ENCODE data around the gene CLEC11A. TPM values are rescaled to one million over a fixed set of nuclear protein-coding genes. Genes with fewer than 3 reads are reported as not detected.

CLEC11A gene
- total and polyA plus RNA-seq, 10 of the 15 experiments (the other 5 are each of a cell fraction or from before 2014, with no cell fraction given): not detected

DNA sequence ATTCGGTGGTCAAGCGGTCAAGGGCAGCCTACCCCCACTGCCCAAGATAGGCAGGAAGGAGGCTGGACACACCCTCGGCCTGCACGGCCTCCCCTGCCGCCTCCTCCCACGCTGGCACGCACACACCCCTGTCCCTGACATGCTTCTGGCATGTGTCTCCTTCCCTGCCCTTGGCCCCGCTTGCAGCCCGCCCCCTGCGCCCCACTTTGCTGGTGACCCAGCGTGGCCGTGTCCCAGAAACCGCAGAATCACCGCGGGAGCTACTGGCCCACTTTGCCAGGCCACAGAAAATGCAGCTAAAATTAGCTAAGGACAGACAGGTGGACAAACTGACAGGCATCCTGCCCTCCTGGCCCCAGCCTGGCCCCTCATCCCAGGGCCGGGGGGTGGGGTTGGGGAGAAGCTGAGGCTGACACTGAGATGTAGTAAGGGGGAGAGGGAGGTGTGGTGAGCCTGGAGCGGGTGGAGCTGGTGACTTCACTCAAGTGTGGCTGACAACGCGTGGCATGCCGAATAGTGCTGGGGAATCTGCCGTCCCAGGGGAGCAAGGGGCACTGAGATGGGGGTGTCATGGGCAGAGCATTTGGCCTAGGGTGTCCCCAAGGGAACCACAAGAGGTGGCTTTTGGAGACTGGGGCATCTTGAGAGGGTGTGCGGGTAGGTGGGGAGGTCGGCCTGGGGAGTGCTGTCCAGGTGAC is 6.0 kb upstream of the CLEC11A start (continued):
- TF ChIP-seq, protein P1, sequence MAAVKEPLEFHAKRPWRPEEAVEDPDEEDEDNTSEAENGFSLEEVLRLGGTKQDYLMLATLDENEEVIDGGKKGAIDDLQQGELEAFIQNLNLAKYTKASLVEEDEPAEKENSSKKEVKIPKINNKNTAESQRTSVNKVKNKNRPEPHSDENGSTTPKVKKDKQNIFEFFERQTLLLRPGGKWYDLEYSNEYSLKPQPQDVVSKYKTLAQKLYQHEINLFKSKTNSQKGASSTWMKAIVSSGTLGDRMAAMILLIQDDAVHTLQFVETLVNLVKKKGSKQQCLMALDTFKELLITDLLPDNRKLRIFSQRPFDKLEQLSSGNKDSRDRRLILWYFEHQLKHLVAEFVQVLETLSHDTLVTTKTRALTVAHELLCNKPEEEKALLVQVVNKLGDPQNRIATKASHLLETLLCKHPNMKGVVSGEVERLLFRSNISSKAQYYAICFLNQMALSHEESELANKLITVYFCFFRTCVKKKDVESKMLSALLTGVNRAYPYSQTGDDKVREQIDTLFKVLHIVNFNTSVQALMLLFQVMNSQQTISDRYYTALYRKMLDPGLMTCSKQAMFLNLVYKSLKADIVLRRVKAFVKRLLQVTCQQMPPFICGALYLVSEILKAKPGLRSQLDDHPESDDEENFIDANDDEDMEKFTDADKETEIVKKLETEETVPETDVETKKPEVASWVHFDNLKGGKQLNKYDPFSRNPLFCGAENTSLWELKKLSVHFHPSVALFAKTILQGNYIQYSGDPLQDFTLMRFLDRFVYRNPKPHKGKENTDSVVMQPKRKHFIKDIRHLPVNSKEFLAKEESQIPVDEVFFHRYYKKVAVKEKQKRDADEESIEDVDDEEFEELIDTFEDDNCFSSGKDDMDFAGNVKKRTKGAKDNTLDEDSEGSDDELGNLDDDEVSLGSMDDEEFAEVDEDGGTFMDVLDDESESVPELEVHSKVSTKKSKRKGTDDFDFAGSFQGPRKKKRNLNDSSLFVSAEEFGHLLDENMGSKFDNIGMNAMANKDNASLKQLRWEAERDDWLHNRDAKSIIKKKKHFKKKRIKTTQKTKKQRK (IDR thresholded peaks at IDR 0.05; ENCODE audit: low read depth, low read length): no peak
- TF ChIP-seq NFYA (IDR thresholded peaks at IDR 0.05; ENCODE audit: borderline replicate concordance, low read depth, low read length): no peak
- TF ChIP-seq, protein P2, sequence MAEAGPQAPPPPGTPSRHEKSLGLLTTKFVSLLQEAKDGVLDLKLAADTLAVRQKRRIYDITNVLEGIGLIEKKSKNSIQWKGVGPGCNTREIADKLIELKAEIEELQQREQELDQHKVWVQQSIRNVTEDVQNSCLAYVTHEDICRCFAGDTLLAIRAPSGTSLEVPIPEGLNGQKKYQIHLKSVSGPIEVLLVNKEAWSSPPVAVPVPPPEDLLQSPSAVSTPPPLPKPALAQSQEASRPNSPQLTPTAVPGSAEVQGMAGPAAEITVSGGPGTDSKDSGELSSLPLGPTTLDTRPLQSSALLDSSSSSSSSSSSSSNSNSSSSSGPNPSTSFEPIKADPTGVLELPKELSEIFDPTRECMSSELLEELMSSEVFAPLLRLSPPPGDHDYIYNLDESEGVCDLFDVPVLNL (IDR thresholded peaks at IDR 0.05; ENCODE audit: low read depth, low read length): no peak
- TF ChIP-seq, protein P3, sequence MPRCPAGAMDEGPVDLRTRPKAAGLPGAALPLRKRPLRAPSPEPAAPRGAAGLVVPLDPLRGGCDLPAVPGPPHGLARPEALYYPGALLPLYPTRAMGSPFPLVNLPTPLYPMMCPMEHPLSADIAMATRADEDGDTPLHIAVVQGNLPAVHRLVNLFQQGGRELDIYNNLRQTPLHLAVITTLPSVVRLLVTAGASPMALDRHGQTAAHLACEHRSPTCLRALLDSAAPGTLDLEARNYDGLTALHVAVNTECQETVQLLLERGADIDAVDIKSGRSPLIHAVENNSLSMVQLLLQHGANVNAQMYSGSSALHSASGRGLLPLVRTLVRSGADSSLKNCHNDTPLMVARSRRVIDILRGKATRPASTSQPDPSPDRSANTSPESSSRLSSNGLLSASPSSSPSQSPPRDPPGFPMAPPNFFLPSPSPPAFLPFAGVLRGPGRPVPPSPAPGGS (IDR thresholded peaks at IDR 0.05; ENCODE audit: borderline replicate concordance, insufficient read depth, low read depth, low read length, poor library complexity, severe bottlenecking): no peak

DNA sequence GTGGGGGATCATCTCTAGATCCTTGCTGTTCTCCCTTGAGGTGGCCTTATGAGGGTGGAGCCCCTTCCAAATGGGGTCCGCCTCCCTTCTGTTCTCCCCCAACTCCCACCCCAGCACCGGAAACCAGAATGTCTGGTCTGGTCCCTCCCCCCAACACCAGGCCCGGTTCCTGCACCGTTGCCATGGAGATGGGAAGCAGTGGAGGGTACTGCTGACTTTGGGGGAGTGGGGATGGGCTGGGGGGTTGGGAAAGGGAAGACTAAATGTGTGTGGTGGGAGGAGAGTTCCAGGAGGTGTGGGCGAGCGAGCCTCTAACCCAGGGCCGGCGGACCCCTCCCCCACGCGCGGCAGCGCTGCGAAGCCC is 5.3 kb upstream of the CLEC11A start:
- TF ChIP-seq EGR1 (IDR thresholded peaks at IDR 0.05; ENCODE audit: borderline replicate concordance in 1 of 2, low read depth in 2 of 2, low read length in 2 of 2) (no peak), SMARCA5 (IDR thresholded peaks at IDR 0.05) (no peak), RCOR1 (conservative IDR thresholded peaks at IDR 0.05; ENCODE audit: low read depth, low read length) (no peak), NFIC (IDR thresholded peaks at IDR 0.05; ENCODE audit: low read depth, low read length) (no peak), NBN (IDR thresholded peaks at IDR 0.05) (no peak), SIN3A (IDR thresholded peaks at IDR 0.05; ENCODE audit: low read depth, low read length) (no peak), NFYB (IDR thresholded peaks at IDR 0.05; ENCODE audit: insufficient read depth, low read depth, low read length) (no peak), GABPA (IDR thresholded peaks at IDR 0.05; ENCODE audit: low read depth) (no peak), ZZZ3 (IDR thresholded peaks at IDR 0.05; ENCODE audit: control insufficient read depth, insufficient read length, low read depth) (no peak)
- TF ChIP-seq, protein P4, sequence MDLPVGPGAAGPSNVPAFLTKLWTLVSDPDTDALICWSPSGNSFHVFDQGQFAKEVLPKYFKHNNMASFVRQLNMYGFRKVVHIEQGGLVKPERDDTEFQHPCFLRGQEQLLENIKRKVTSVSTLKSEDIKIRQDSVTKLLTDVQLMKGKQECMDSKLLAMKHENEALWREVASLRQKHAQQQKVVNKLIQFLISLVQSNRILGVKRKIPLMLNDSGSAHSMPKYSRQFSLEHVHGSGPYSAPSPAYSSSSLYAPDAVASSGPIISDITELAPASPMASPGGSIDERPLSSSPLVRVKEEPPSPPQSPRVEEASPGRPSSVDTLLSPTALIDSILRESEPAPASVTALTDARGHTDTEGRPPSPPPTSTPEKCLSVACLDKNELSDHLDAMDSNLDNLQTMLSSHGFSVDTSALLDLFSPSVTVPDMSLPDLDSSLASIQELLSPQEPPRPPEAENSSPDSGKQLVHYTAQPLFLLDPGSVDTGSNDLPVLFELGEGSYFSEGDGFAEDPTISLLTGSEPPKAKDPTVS (IDR thresholded peaks at IDR 0.05; ENCODE audit: low read depth, low read length): no peak
- DNase-seq (ENCODE audit: low read depth, low spot score): no peak
- Histone ChIP-seq H3K27me3 (replicated peaks in 1 of 2; ENCODE audit: control insufficient read depth in 2 of 2, insufficient read depth in 2 of 2, low read length in 1 of 2) (peaks cover 7 to 9% of the 10 kb centered on the region in 2 experiments), H3K4me3 (no peak overlapping the region), H4K20me1 (ENCODE audit: control insufficient read depth, insufficient read depth) (no peaks in the 10 kb centered on the region), H3K36me3 (ENCODE audit: control insufficient read depth in 2 of 2, insufficient read depth in 2 of 2, low read length in 1 of 2) (no peaks in the 10 kb centered on the region), H3K79me2 (ENCODE audit: control insufficient read depth, insufficient read depth, low read length) (no peaks in the 10 kb centered on the region), H3K4me2 (ENCODE audit: control insufficient read depth, insufficient read depth) (no peak overlapping the region), H3K9me3 (replicated peaks; ENCODE audit: control insufficient read depth, insufficient read depth, low read length) (no peaks in the 10 kb centered on the region), H3K27ac (ENCODE audit: control insufficient read depth, insufficient read depth) (no peak overlapping the region), H2AFZ (ENCODE audit: control insufficient read depth, low read depth, low read length) (no peak overlapping the region), H3K9ac (ENCODE audit: control insufficient read depth, insufficient read depth, low read length) (no peak overlapping the region), H3K4me1 (ENCODE audit: control insufficient read depth, insufficient read depth, low read length) (no peaks in the 10 kb centered on the region)
- intact Hi-C loops (cut with micrococcal nuclease; ENCODE audit: unreplicated experiment) (no loop called here), in situ Hi-C loops (cut with MboI) (no loop called here)
- 2% methylated on average over 6 of the region's 13 CpGs for WGBS (ENCODE audit: insufficient coverage, insufficient replicate concordance, low lambda C conversion rate, missing lambda C conversion rate)
- ChIA-PET CTCF (no interaction called here), RAD21 (ENCODE audit: unreplicated experiment) (no interaction called here), POLR2A (no interaction called here), SMC1A (ENCODE audit: uncharacterized antibody, unreplicated experiment) (no interaction called here)
- no peak for FAIRE-seq
- no peak for ATAC-seq
- BruUV-seq (replicated peaks): no TSS peak
